Ovary (tissue), 3 donors: ENCODE data around the gene RRP7A.

Source experiments
- CTCF ChIP-seq, 3 donors: fragments of 450-650 bp in 2 of 3; fragments of 200-600 bp in 1 of 3; IDR thresholded peaks; one replicate each; pipeline versions ENCODE4 v1.5.1 to v1.8.0; 2016 to 2022; ENCODE audit warnings: antibody characterized with exemption in 3 of 3, mild to moderate bottlenecking in 1 of 3
- EP300 ChIP-seq: sonication (generic); formaldehyde crosslinking; IDR thresholded peaks from one replicate; pipeline ENCODE4 v1.6.1; 2017; ENCODE audit warnings: antibody characterized with exemption
- POLR2A ChIP-seq: fragments of 450-650 bp; IDR thresholded peaks from one replicate; pipeline ENCODE4 v1.6.1; 2017; ENCODE audit warnings: antibody characterized with exemption, mild to moderate bottlenecking, moderate library complexity
- donor health status: DM: no; HTN: no; CAD: no.

GRCh38 chr22:42475122-42475521 is 44.5 kb downstream of the RRP7A start:
- TF ChIP-seq CTCF (IDR thresholded peaks at IDR 0.05) (no peak), POLR2A (no peak), EP300 (no peak)
